Measurements from ENCODE around the gene TMEM170B.

The TMEM170B gene

GRCh38 chr6:11497881-11498280 lies 39.7 kb upstream of the TMEM170B start:
- Histone ChIP-seq H3K27ac (replicated peaks) (no peak overlapping the region), H3K27me3 (ENCODE audit: insufficient read depth, poor library complexity, severe bottlenecking) (no peaks in the 10 kb centered on the region), H3K4me3 (replicated peaks; ENCODE audit: insufficient read depth, low read length) (no peak overlapping the region)
- no peak for TF ChIP-seq GABPA (IDR thresholded peaks at IDR 0.05; ENCODE audit: low read depth)
- no peak for TF ChIP-seq CTCF (IDR thresholded peaks at IDR 0.05; ENCODE audit: insufficient read depth, low read length)
- TF ChIP-seq SPI1 (IDR thresholded peaks at IDR 0.05; ENCODE audit: borderline replicate concordance, low read depth): no peak
- TF ChIP-seq REST (IDR thresholded peaks at IDR 0.05; ENCODE audit: insufficient replicate concordance, low read depth): no peak
- TF ChIP-seq POLR2AphosphoS5 (IDR thresholded peaks at IDR 0.05; ENCODE audit: low read depth): no peak
- DNase-seq (ENCODE audit: low read depth in 1 of 2, low spot score in 1 of 2): no peak

- Histone ChIP-seq H3K27ac (replicated peaks) (no peak overlapping the region), H3K27me3 (ENCODE audit: insufficient read depth, poor library complexity, severe bottlenecking) (no peaks in the 10 kb centered on the region), H3K4me3 (replicated peaks; ENCODE audit: insufficient read depth, low read length) (no peak overlapping the region)
- DNase-seq (ENCODE audit: low read depth in 1 of 2, low spot score in 1 of 2): no peak
- TF ChIP-seq REST (IDR thresholded peaks at IDR 0.05; ENCODE audit: insufficient replicate concordance, low read depth): no peak
- TF ChIP-seq GABPA (IDR thresholded peaks at IDR 0.05; ENCODE audit: low read depth): no peak
- no peak for TF ChIP-seq POLR2AphosphoS5 (IDR thresholded peaks at IDR 0.05; ENCODE audit: low read depth)
- no peak for TF ChIP-seq CTCF (IDR thresholded peaks at IDR 0.05; ENCODE audit: insufficient read depth, low read length)
- TF ChIP-seq SPI1 (IDR thresholded peaks at IDR 0.05; ENCODE audit: borderline replicate concordance, low read depth): no peak
These were observed 37.5 kb upstream of the TMEM170B start for GRCh38 chr6:11500008-11500407.

- DNase-seq (ENCODE audit: low read depth in 1 of 2, low spot score in 1 of 2): no peak
- Histone ChIP-seq H3K27me3 (ENCODE audit: insufficient read depth, poor library complexity, severe bottlenecking) (no peaks in the 10 kb centered on the region), H3K4me3 (replicated peaks; ENCODE audit: insufficient read depth, low read length) (no peak overlapping the region), H3K27ac (replicated peaks) (no peak overlapping the region)
- no peak for TF ChIP-seq POLR2AphosphoS5 (IDR thresholded peaks at IDR 0.05; ENCODE audit: low read depth)
- no peak for TF ChIP-seq CTCF (IDR thresholded peaks at IDR 0.05; ENCODE audit: insufficient read depth, low read length)
- no peak for TF ChIP-seq GABPA (IDR thresholded peaks at IDR 0.05; ENCODE audit: low read depth)
- no peak for TF ChIP-seq REST (IDR thresholded peaks at IDR 0.05; ENCODE audit: insufficient replicate concordance, low read depth)
- TF ChIP-seq SPI1 (IDR thresholded peaks at IDR 0.05; ENCODE audit: borderline replicate concordance, low read depth): no peak
These were observed 28.1 kb upstream of the TMEM170B start for GRCh38 chr6:11509471-11509870.
